KMS-11 (cell line): Measurements from ENCODE around the gene TEF.

Source experiments
- H2AFZ ChIP-seq: fragments of 200-600 bp; sonication (generic); 2 replicates; pipeline ENCODE4 v1.6.1; 2016; ENCODE audit warnings: antibody characterized with exemption, mixed run types, low read depth
- H3K27ac ChIP-seq: fragments of 200-600 bp; sonication (generic); 2 replicates; pipeline ENCODE4 v1.6.1; 2016; ENCODE audit warnings: mild to moderate bottlenecking, mixed run types
- H3K27me3 ChIP-seq: fragments of 200-600 bp; sonication (generic); 2 replicates; pipeline ENCODE4 v1.6.1; 2017; ENCODE audit warnings: mild to moderate bottlenecking, low read depth, mixed run types, moderate library complexity; ENCODE audit not compliant: insufficient read depth
- H3K36me3 ChIP-seq: fragments of 200-600 bp; sonication (generic); 2 replicates; pipeline ENCODE4 v1.6.1; 2017; ENCODE audit warnings: mild to moderate bottlenecking, mixed run types; ENCODE audit not compliant: insufficient read depth
- H3K4me1 ChIP-seq: fragments of 200-600 bp; sonication (generic); 2 replicates; pipeline ENCODE4 v1.6.1; 2016; ENCODE audit warnings: mild to moderate bottlenecking, low read depth, mixed run types; ENCODE audit not compliant: poor library complexity, severe bottlenecking
- H3K4me2 ChIP-seq: fragments of 200-600 bp; sonication (generic); 2 replicates; pipeline ENCODE4 v1.7.0; 2016; ENCODE audit warnings: mild to moderate bottlenecking, mixed run types
- H3K4me3 ChIP-seq: fragments of 200-600 bp; sonication (generic); IDR thresholded peaks from 2 replicates; pipeline ENCODE4 v1.6.1; 2017; ENCODE audit warnings: low read depth, low read length, mixed read lengths; ENCODE audit not compliant: insufficient read depth
- H3K79me2 ChIP-seq: fragments of 200-600 bp; sonication (generic); 2 replicates; pipeline ENCODE4 v1.6.1; 2016; ENCODE audit warnings: low read depth, mixed run types; ENCODE audit not compliant: insufficient read depth
- H3K9ac ChIP-seq: fragments of 200-600 bp; sonication (generic); 2 replicates; pipeline ENCODE4 v1.6.1; 2016; ENCODE audit warnings: mild to moderate bottlenecking, mixed run types
- H4K20me1 ChIP-seq: fragments of 200-600 bp; sonication (generic); 2 replicates; pipeline ENCODE4 v1.6.1; 2016; ENCODE audit warnings: mild to moderate bottlenecking, mixed run types; ENCODE audit not compliant: insufficient read depth
- CTCF ChIP-seq: fragments of 200-600 bp; sonication (generic); conservative IDR thresholded peaks from 2 replicates; pipeline ENCODE4 v1.6.1; 2017; ENCODE audit warnings: low read depth, mild to moderate bottlenecking, antibody characterized with exemption, low read length, moderate library complexity, mixed read lengths

The TEF gene

GRCh38 chr22:41350087-41350486, 31.7 kb upstream of the TEF start:
- H4K20me1 ChIP-seq = no peaks in the 10 kb centered on the region
- no peaks in the 10 kb centered on the region for H3K4me1 ChIP-seq
- no peaks in the 10 kb centered on the region for H3K27me3 ChIP-seq
- no peak overlapping the region for H3K4me3 ChIP-seq
- H3K27ac ChIP-seq = no peak overlapping the region
- H3K79me2 ChIP-seq = no peaks in the 10 kb centered on the region
- no peak for TF ChIP-seq CTCF
- H2AFZ ChIP-seq = no peak overlapping the region
- H3K9ac ChIP-seq = no peak overlapping the region
- H3K36me3 ChIP-seq = no peaks in the 10 kb centered on the region
- no peak overlapping the region for H3K4me2 ChIP-seq

- H3K27ac ChIP-seq = no peak overlapping the region
- H3K27me3 ChIP-seq = no peaks in the 10 kb centered on the region
- no peak overlapping the region for H3K4me2 ChIP-seq
- H2AFZ ChIP-seq = no peak overlapping the region
- TF ChIP-seq CTCF = no peak
- no peak overlapping the region for H3K4me3 ChIP-seq
- H3K4me1 ChIP-seq = no peaks in the 10 kb centered on the region
- H4K20me1 ChIP-seq = no peaks in the 10 kb centered on the region
- H3K79me2 ChIP-seq = no peaks in the 10 kb centered on the region
- H3K9ac ChIP-seq = no peak overlapping the region
- no peaks in the 10 kb centered on the region for H3K36me3 ChIP-seq
Observed at GRCh38 chr22:41351011-41351410, 30.7 kb upstream of the TEF start.

GRCh38 chr22:41352058-41352457, 29.7 kb upstream of the TEF start:
- no peak overlapping the region for H3K27ac ChIP-seq
- H3K4me1 ChIP-seq = no peaks in the 10 kb centered on the region
- no peak overlapping the region for H2AFZ ChIP-seq
- TF ChIP-seq CTCF = no peak
- no peak overlapping the region for H3K9ac ChIP-seq
- no peak overlapping the region for H3K4me2 ChIP-seq
- H3K27me3 ChIP-seq = no peaks in the 10 kb centered on the region
- no peaks in the 10 kb centered on the region for H4K20me1 ChIP-seq
- no peaks in the 10 kb centered on the region for H3K36me3 ChIP-seq
- no peaks in the 10 kb centered on the region for H3K79me2 ChIP-seq
- no peak overlapping the region for H3K4me3 ChIP-seq

GRCh38 chr22:41353862-41354575, 27.7 kb upstream of the TEF start:
- no peaks in the 10 kb centered on the region for H3K36me3 ChIP-seq
- H3K4me3 ChIP-seq = no peak overlapping the region
- no peaks in the 10 kb centered on the region for H3K4me1 ChIP-seq
- H3K27ac ChIP-seq = no peak overlapping the region
- no peak overlapping the region for H3K9ac ChIP-seq
- H3K27me3 ChIP-seq = no peaks in the 10 kb centered on the region
- no peak for TF ChIP-seq CTCF
- no peaks in the 10 kb centered on the region for H3K79me2 ChIP-seq
- no peak overlapping the region for H3K4me2 ChIP-seq
- no peaks in the 10 kb centered on the region for H4K20me1 ChIP-seq
- no peak overlapping the region for H2AFZ ChIP-seq
